Activated B cell treated with CpG ODN at 0.5 μM for 24 hours (primary cell): ENCODE results near the gene BCL11B. TPM values are rescaled to one million over a fixed set of nuclear protein-coding genes. Genes with fewer than 3 reads are reported as not detected.

Source experiments
- ATAC-seq: fragments of 200-7000 bp; cut with Tn5 transposase; one replicate; pipeline ENCODE4 v1.10.0; 2021; ENCODE audit warnings: low read depth, mild to moderate bottlenecking, moderate library complexity
- CTCF ChIA-PET: fragments of 350-600 bp; sonication (Branson Sonifier 250); formaldehyde crosslinking; loops from one replicate; lab custom pipeline; 2021; ENCODE audit warnings: antibody characterized with exemption; lab: Charles Lee
- POLR2A ChIA-PET: fragments of 350-600 bp; sonication (Branson Sonifier 250); formaldehyde crosslinking; loops from one replicate; lab custom pipeline; 2021; ENCODE audit warnings: antibody characterized with exemption; lab: Charles Lee
- DNase-seq: peaks from one replicate; pipeline ENCODE4 v3.0.0; 2022
- H3K27ac Mint-ChIP-seq: one replicate; pipeline ENCODE4 v1.8.0; 2020; ENCODE audit warnings: mixed read lengths
- H3K27me3 Mint-ChIP-seq: one replicate; pipeline ENCODE4 v1.8.0; 2021; ENCODE audit warnings: mixed read lengths
- H3K36me3 Mint-ChIP-seq: one replicate; pipeline ENCODE4 v1.8.0; 2021; ENCODE audit warnings: low read depth, mixed read lengths
- H3K4me1 Mint-ChIP-seq: one replicate; pipeline ENCODE4 v1.8.0; 2021; ENCODE audit warnings: mixed read lengths
- H3K4me3 Mint-ChIP-seq: one replicate; pipeline ENCODE4 v1.8.0; 2020; ENCODE audit warnings: mild to moderate bottlenecking, mixed read lengths
- H3K9me3 Mint-ChIP-seq: one replicate; pipeline ENCODE4 v1.8.0; 2020; ENCODE audit warnings: mixed read lengths
- intact Hi-C: fragments of 100-400 bp; cut with micrococcal nuclease; formaldehyde crosslinking; loops from one replicate; pipeline ENCODE4 v1.15.1; 2024
- total RNA-seq: library from RNA; stranded (reverse); gene quantifications from 2 replicates; pipeline ENCODE4 v1.2.3, GENCODE V29; 2022
- TF ChIP-seq, protein P1 (sequence below): fragments of 200-600 bp; IDR thresholded peaks from one replicate; pipeline ENCODE4 v1.8.0; 2022; ENCODE audit warnings: antibody characterized with exemption, mild to moderate bottlenecking

Gene BCL11B
- total RNA-seq, 1 donor from 2014 or later = 0.13 TPM

DNA sequence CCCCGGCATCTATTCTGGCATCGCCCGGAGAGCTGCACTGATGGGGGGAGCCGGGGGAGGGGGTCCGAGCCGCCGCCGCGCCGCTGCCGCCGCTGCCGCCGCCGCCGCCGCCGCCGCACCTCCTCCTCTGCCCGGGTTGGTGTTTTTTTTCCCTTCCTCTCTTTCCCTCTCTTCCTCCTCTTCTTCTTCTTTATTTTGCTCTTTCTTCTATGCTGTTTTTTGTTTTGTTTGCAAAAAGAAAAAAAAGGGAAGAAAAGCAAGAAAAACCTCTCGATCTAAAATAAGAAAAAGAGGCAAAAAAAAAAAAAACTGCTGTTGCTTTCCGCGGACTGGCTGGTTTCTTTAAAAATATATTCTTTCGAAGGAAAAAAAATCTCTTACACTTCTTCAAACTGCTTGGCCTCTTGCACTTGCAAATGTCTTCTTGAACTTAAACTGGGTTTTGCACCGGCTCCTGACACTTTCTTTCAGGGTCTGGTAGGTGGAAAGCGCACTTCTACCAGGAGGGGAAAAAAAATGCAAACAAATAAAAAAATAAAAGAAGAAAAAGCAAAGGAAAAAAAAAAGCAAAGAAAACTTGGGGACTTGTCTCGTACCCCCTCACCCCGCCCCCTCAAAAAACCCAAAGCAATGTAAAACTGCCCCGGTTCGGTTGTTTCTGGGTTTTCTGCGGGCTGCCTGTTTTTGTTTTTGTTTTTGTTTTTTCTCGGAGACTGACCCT, 616 bp downstream of the BCL11B start:
- DNase-seq (no peak), ATAC-seq (no peak)
- Mint-ChIP-seq H3K36me3 (no peaks in the 10 kb centered on the region), H3K27me3 (peaks cover 65% of the 10 kb centered on the region), H3K27ac (no peak overlapping the region), H3K4me1 (peaks cover 34% of the 10 kb centered on the region), H3K4me3 (peak overlapping the region; percentile 73), H3K9me3 (no peaks in the 10 kb centered on the region)
- TF ChIP-seq, protein P1, sequence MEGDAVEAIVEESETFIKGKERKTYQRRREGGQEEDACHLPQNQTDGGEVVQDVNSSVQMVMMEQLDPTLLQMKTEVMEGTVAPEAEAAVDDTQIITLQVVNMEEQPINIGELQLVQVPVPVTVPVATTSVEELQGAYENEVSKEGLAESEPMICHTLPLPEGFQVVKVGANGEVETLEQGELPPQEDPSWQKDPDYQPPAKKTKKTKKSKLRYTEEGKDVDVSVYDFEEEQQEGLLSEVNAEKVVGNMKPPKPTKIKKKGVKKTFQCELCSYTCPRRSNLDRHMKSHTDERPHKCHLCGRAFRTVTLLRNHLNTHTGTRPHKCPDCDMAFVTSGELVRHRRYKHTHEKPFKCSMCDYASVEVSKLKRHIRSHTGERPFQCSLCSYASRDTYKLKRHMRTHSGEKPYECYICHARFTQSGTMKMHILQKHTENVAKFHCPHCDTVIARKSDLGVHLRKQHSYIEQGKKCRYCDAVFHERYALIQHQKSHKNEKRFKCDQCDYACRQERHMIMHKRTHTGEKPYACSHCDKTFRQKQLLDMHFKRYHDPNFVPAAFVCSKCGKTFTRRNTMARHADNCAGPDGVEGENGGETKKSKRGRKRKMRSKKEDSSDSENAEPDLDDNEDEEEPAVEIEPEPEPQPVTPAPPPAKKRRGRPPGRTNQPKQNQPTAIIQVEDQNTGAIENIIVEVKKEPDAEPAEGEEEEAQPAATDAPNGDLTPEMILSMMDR = no peak
- ChIA-PET POLR2A (no interaction called here), CTCF (no interaction called here)
- intact Hi-C loops = no loop called here

DNA sequence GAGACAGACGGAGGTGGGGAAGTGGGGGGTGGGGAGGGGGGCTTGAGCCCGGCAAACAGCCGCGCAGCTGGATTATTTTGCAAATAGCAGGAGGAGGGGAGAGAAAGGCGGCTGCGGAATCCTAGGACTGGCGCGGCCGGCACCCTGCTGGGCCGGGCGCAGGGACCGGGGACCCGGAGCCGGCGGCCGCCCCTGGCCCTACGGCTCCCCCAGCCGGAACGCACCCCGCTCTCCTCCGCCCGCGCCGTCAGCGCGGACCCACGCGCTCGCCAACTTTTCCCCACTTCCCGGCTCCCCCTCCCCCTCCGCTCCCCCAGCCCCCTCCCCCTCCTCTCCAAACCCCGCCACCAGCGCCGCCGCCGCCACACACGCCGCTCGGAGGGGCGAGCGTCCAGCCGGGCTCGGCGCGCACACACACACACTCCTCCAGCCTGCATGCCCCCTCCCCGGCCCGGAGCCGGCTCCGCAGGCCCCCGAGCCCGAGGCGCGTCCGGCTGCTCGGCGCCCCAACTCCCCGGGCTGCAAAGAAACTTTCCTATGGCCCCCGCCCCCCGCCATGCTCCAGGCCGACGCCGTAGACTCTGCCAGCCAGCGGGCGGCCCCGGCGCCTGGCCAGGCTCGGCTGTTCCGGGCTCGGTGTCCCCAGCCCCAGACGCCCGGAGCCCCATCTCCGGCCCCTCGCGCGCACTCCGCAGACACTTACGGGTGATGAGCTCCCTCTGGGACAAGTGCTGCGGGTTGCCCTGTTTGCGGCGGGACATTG, 1.4 kb downstream of the BCL11B start:
- H3K36me3 Mint-ChIP-seq = no peaks in the 10 kb centered on the region
- H3K9me3 Mint-ChIP-seq = no peaks in the 10 kb centered on the region
- H3K27me3 Mint-ChIP-seq = peaks cover 64% of the 10 kb centered on the region
- ChIA-PET CTCF (no interaction called here), POLR2A (no interaction called here)
- intact Hi-C loops = no loop called here
- H3K4me3 Mint-ChIP-seq = no peak overlapping the region
- peaks cover 37% of the 10 kb centered on the region for H3K4me1 Mint-ChIP-seq
- DNase-seq (no peak), ATAC-seq (no peak)
- TF ChIP-seq, protein P1 = no peak
- H3K27ac Mint-ChIP-seq = no peak overlapping the region

DNA sequence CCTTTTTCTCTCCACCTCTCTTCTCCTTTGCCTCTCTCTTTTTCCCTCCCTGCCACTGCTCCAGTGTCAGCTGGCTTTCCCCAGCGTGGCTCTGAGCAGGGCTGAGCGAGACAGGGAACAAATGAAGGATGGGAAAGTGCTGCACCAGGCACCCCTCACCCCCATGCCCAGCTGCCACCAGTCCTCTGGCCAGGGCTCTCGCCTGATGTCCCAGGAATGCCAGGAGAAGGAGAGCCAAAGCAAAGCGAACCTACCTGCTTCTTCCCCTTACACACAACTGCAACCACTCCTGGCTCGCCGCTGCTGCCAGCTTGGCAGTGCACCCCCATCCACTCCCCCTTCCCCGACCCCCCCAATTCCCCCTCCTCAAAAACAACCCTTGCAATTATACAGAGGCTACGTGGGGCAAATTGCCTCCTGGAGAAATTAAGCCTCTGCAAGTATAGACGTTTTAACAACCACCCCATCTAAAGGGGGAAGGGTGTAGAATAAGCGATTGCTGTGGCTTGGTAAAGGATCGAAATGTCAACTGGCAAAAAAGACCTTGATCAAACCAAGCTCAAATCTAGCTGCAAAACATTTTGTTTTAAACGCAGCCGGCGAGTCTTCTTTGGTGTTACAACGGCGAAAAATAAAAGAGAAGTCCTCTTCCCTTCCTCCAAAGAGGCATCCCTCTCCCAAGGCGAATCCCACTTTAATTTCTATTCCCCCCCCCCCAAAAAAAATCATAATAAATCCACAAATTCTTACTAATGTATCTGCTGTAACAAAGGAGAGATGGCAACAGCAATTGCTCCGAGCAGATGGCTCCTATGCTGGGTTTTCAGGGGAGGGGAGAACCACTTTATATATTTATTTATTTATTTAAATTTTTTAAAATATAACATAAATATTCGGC, 2.9 kb downstream of the BCL11B start:
- ChIA-PET CTCF (interaction anchor here (1.1 kb wide), 1 partner anchor 10 kb away, joined by 3 read pairs; no protein-coding TSS in a partner anchor), POLR2A (no interaction called here)
- peaks cover 65% of the 10 kb centered on the region for H3K27me3 Mint-ChIP-seq

DNA sequence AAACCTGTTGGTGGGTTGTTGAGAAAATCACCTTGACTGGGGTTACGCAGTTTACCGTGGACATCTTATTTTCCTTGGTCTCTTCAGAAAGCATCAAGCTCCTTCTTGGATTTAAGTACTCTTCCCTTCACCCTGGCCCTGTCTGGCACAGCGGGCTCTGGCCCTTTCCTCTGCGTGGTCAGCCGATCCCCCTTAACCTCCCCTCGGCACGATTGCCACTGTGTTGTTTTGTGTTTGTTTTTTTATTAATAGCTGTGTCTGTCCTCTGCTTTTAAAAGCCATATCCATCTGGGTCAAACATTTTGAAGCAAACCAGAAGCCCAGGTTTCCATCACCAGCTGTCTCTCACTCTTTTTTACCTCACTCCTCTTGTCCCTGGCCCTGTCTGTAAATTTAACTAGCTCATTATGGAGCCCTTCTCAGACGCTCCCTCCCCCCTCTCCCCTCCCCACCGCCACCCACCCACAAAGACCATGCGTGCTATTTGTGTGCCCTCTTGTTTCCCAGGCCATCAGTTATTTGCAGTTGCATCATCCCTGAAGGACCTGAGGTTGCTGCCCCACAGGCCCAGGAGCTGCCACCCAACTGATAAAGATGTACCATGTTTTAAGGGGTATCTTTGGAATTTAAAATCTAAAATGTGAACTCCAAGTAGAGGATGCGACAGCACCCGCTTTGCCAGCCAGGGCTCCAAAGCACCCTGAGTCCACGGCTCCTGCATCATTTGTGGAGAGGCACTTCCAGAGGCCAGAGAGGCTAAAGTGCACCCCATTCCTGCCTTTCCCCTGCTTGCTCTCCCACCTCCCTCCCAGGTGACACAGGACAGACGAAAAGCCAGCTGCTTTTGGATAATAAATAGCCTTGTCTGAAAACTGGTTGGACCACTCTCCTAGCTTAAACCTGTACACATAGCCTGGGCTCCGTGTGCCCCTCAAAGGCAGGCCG, 3.9 kb downstream of the BCL11B start:
- TF ChIP-seq, protein P1 = no peak

More for the DNA sequence above, 2.9 kb downstream of the BCL11B start:
- DNase-seq = no peak
- no peak overlapping the region for H3K27ac Mint-ChIP-seq
- H3K4me1 Mint-ChIP-seq = peaks cover 30% of the 10 kb centered on the region
- intact Hi-C loops = loop anchor here (5.0 kb wide), 1 partner anchor 1132 kb away; no protein-coding TSS in a partner anchor
- H3K36me3 Mint-ChIP-seq = no peaks in the 10 kb centered on the region
- no peak overlapping the region for H3K4me3 Mint-ChIP-seq
- TF ChIP-seq, protein P1 = no peak
- ATAC-seq = no peak
- no peaks in the 10 kb centered on the region for H3K9me3 Mint-ChIP-seq

More for the DNA sequence above, 3.9 kb downstream of the BCL11B start:
- H3K4me1 Mint-ChIP-seq = peaks cover 30% of the 10 kb centered on the region
- intact Hi-C loops = loop anchor here (5.0 kb wide), 1 partner anchor 1131 kb away; no protein-coding TSS in a partner anchor
- no peaks in the 10 kb centered on the region for H3K36me3 Mint-ChIP-seq
- no peak overlapping the region for H3K4me3 Mint-ChIP-seq
- ATAC-seq (no peak), DNase-seq (no peak)
- no peak overlapping the region for H3K27ac Mint-ChIP-seq
- H3K9me3 Mint-ChIP-seq = no peaks in the 10 kb centered on the region
- ChIA-PET POLR2A (no interaction called here), CTCF (interaction anchor here (1.1 kb wide), 1 partner anchor 11 kb away, joined by 3 read pairs; no protein-coding TSS in a partner anchor)
- H3K27me3 Mint-ChIP-seq = peaks cover 72% of the 10 kb centered on the region
